HFFc6 (cell line): Measurements from ENCODE around the gene UBXN7. TPM values are rescaled to one million over a fixed set of nuclear protein-coding genes. Genes with fewer than 3 reads are reported as not detected.
"Not testable (repeated sequence)": the region's sequence is repeated elsewhere in the genome, so short reads cannot be mapped to it uniquely, and the experiment has no call there.

ENCODE experiments used
- DNase-seq: peaks from one replicate; pipeline ENCODE4 v3.0.0-alpha.2; 2018
- H3K27ac Mint-ChIP-seq: 2 replicates; pipeline ENCODE4 v1.8.0; 2020; ENCODE audit warnings: mild to moderate bottlenecking, mixed read lengths
- H3K27me3 Mint-ChIP-seq: 2 replicates; pipeline ENCODE4 v1.8.0; 2021; ENCODE audit warnings: mild to moderate bottlenecking, moderate library complexity, mixed read lengths; ENCODE audit not compliant: insufficient read depth
- H3K36me3 Mint-ChIP-seq: 2 replicates; pipeline ENCODE4 v1.8.0; 2021; ENCODE audit warnings: low read depth, mixed read lengths
- H3K4me1 Mint-ChIP-seq: 2 replicates; pipeline ENCODE4 v1.8.0; 2020; ENCODE audit warnings: low read depth, mixed read lengths
- H3K4me3 Mint-ChIP-seq: 2 replicates; pipeline ENCODE4 v1.8.0; 2020; ENCODE audit warnings: mild to moderate bottlenecking, moderate library complexity, mixed read lengths
- H3K9me3 Mint-ChIP-seq: 2 replicates; pipeline ENCODE4 v1.8.0; 2020; ENCODE audit warnings: mild to moderate bottlenecking, mixed read lengths
- CTCF ChIP-seq: fragments of 200-600 bp; sonication (generic); IDR thresholded peaks from 2 replicates; pipeline ENCODE4 v1.5.0; 2021; ENCODE audit warnings: antibody characterized with exemption, mild to moderate bottlenecking
- total RNA-seq, 6 experiments: library from RNA; stranded (reverse); fragmentation: NEBNext Ultra II Directional; extraction: Animal tissue kit (Norgen Biotek cat#: 25700); gene quantifications; 2 replicates in 1 of 6; 3 replicates in 5 of 6; pipeline ENCODE4 v1.2.3, GENCODE V29; 2021

The UBXN7 gene
- total RNA-seq, 6 experiments from 2014 or later, result 57.8 to 67.0 (median 62.2) TPM

GRCh38 chr3:196398782-196399181, 33.4 kb downstream of the UBXN7 start:
- Mint-ChIP-seq H3K27ac (no peak overlapping the region), H3K4me1 (peaks cover 22% of the 10 kb centered on the region), H3K27me3 (0 out of 2 replicates have a peak, but pooled peaks cover 4% of the 10 kb centered on the region), H3K4me3 (no peak overlapping the region), H3K9me3 (no peaks in the 10 kb centered on the region), H3K36me3 (peaks cover 32% of the 10 kb centered on the region)
- no peak for TF ChIP-seq CTCF
- DNase-seq, result no peak

GRCh38 chr3:196397941-196398340, 34.3 kb downstream of the UBXN7 start:
- H3K36me3 Mint-ChIP-seq, result peaks cover 37% of the 10 kb centered on the region
- H3K9me3 Mint-ChIP-seq, result no peaks in the 10 kb centered on the region
- no peak for TF ChIP-seq CTCF

GRCh38 chr3:196390116-196390515, 42.1 kb downstream of the UBXN7 start:
- TF ChIP-seq CTCF, result no peak
- Mint-ChIP-seq H3K36me3 (peaks cover 62% of the 10 kb centered on the region), H3K27ac (no peak overlapping the region), H3K4me3 (no peak overlapping the region), H3K9me3 (peaks cover 20% of the 10 kb centered on the region), H3K27me3 (no peaks in the 10 kb centered on the region), H3K4me1 (no peaks in the 10 kb centered on the region)
- no peak for DNase-seq

More at GRCh38 chr3:196397941-196398340, 34.3 kb downstream of the UBXN7 start:
- Mint-ChIP-seq H3K27me3 (0 out of 2 replicates have a peak, but pooled peaks cover 4% of the 10 kb centered on the region), H3K27ac (no peak overlapping the region), H3K4me3 (no peak overlapping the region), H3K4me1 (peaks cover 22% of the 10 kb centered on the region)
- no peak for DNase-seq

GRCh38 chr3:196388956-196389355, 43.3 kb downstream of the UBXN7 start:
- Mint-ChIP-seq H3K4me3 (no peak overlapping the region), H3K9me3 (peaks cover 25% of the 10 kb centered on the region), H3K27ac (no peak overlapping the region), H3K27me3 (no peaks in the 10 kb centered on the region), H3K36me3 (peaks cover 74% of the 10 kb centered on the region), H3K4me1 (no peaks in the 10 kb centered on the region)
- DNase-seq, result no peak
- TF ChIP-seq CTCF, result no peak

GRCh38 chr3:196387941-196388340, 44.3 kb downstream of the UBXN7 start:
- H3K4me3 Mint-ChIP-seq, DNase-seq, H3K4me1 Mint-ChIP-seq, H3K27ac Mint-ChIP-seq, H3K27me3 Mint-ChIP-seq: not testable (repeated sequence)
- Mint-ChIP-seq H3K36me3 (peaks cover 75% of the 10 kb centered on the region), H3K9me3 (peaks cover 25% of the 10 kb centered on the region)

GRCh38 chr3:196386797-196387196, 45.4 kb downstream of the UBXN7 start:
- H3K27ac Mint-ChIP-seq, H3K27me3 Mint-ChIP-seq, DNase-seq, H3K4me3 Mint-ChIP-seq, H3K4me1 Mint-ChIP-seq: not testable (repeated sequence)
- Mint-ChIP-seq H3K36me3 (peaks cover 75% of the 10 kb centered on the region), H3K9me3 (peaks cover 25% of the 10 kb centered on the region)

GRCh38 chr3:196386034-196386433, 46.2 kb downstream of the UBXN7 start:
- H3K36me3 Mint-ChIP-seq, result peaks cover 78% of the 10 kb centered on the region
- H3K9me3 Mint-ChIP-seq, result peaks cover 25% of the 10 kb centered on the region
- not testable (repeated sequence) for H3K27me3 Mint-ChIP-seq, DNase-seq, H3K27ac Mint-ChIP-seq, H3K4me1 Mint-ChIP-seq, H3K4me3 Mint-ChIP-seq

- not testable (repeated sequence) for H3K4me3 Mint-ChIP-seq, H3K27me3 Mint-ChIP-seq, H3K27ac Mint-ChIP-seq, DNase-seq, H3K4me1 Mint-ChIP-seq
- H3K9me3 Mint-ChIP-seq, result peaks cover 25% of the 10 kb centered on the region
- H3K36me3 Mint-ChIP-seq, result peaks cover 76% of the 10 kb centered on the region
Measured at GRCh38 chr3:196385446-196385845, 46.8 kb downstream of the UBXN7 start.
